A549 (cell line): ENCODE data around the gene ZNF789.

Source experiments
- JUN ChIP-seq, 2 experiments: fragments of >200 bp; sonication (Bioruptor Twin); formaldehyde crosslinking; IDR thresholded peaks; 2 replicates in 1 of 2; 3 replicates in 1 of 2; pipeline ENCODE4 v1.6.1; 2016 to 2017
- RAD21 ChIP-seq, 2 experiments: fragments of >200 bp in 1 of 2; sonication (Bioruptor Twin) in 1 of 2; formaldehyde crosslinking in 1 of 2; IDR thresholded peaks in 1 of 2; conservative IDR thresholded peaks in 1 of 2; 2 replicates in 1 of 2; 3 replicates in 1 of 2; pipeline ENCODE4 v1.6.1; 2012 to 2018; ENCODE audit warnings: inconsistent platforms in 1 of 2
- TF ChIP-seq, protein P1 (sequence below): fragments of >200 bp; sonication (Bioruptor Twin); formaldehyde crosslinking; IDR thresholded peaks from 3 replicates; pipeline ENCODE4 v1.5.1; 2016
- TF ChIP-seq, protein P2 (sequence below): IDR thresholded peaks from 2 replicates; pipeline ENCODE4 v1.6.1; 2012

DNA sequence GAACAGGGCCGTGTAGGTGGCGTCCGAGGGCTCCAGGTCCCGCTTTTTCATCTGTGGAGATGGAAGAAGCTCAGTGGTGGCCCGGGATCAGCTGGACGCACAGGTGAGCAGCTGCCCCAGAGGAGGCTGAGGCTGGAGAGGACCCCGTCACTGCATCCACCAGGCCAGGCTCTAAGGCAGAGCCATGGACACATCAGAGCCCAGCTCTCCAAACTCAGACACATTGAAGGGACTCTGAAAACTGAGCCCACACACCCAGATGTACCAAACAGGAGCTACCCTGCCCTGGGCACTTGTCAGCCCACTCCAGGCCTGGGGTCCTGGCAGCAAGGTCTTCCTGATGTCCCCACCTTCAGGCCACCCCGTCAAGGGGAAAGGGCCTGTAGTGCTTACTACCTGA is 42.9 kb upstream of the ZNF789 start:
- TF ChIP-seq JUN (IDR thresholded peaks at IDR 0.05) (no peak), RAD21 (conservative IDR thresholded peaks at IDR 0.05 in 1 of 2, IDR thresholded peaks at IDR 0.05 in 1 of 2) (no peak)
- TF ChIP-seq, protein P1, sequence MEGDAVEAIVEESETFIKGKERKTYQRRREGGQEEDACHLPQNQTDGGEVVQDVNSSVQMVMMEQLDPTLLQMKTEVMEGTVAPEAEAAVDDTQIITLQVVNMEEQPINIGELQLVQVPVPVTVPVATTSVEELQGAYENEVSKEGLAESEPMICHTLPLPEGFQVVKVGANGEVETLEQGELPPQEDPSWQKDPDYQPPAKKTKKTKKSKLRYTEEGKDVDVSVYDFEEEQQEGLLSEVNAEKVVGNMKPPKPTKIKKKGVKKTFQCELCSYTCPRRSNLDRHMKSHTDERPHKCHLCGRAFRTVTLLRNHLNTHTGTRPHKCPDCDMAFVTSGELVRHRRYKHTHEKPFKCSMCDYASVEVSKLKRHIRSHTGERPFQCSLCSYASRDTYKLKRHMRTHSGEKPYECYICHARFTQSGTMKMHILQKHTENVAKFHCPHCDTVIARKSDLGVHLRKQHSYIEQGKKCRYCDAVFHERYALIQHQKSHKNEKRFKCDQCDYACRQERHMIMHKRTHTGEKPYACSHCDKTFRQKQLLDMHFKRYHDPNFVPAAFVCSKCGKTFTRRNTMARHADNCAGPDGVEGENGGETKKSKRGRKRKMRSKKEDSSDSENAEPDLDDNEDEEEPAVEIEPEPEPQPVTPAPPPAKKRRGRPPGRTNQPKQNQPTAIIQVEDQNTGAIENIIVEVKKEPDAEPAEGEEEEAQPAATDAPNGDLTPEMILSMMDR = no peak
- TF ChIP-seq, protein P2, sequence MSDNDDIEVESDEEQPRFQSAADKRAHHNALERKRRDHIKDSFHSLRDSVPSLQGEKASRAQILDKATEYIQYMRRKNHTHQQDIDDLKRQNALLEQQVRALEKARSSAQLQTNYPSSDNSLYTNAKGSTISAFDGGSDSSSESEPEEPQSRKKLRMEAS = no peak
